HCT116 (cell line): ENCODE measurements around the gene LRRC42. TPM values are rescaled to one million over a fixed set of nuclear protein-coding genes. Genes with fewer than 3 reads are reported as not detected.

Experiments used
- ATAC-seq: fragments of 200-7000 bp; cut with Tn5 transposase; 2 replicates; pipeline ENCODE4 v1.9.1; 2020; ENCODE audit warnings: mild to moderate bottlenecking, moderate library complexity
- BruUV-seq: library from RNA; stranded (reverse); fragments of 400-500 nt; replicated peaks from 2 replicates; lab custom pipeline; 2021; lab: Mats Ljungman, UMichigan
- CTCF ChIA-PET: fragments of 300-600 bp; sonication (Branson Sonifier 250); formaldehyde crosslinking; loops from one replicate; lab custom pipeline; 2021; ENCODE audit warnings: antibody characterized with exemption; lab: Charles Lee
- POLR2A ChIA-PET: fragments of 300-600, 350-600 bp; sonication (Branson Sonifier 250); formaldehyde crosslinking; loops from one replicate; lab custom pipeline; 2021; ENCODE audit warnings: antibody characterized with exemption; lab: Charles Lee
- RAD21 ChIA-PET, 2 experiments: fragments of 300-600 bp; sonication (Branson Sonifier 250); formaldehyde crosslinking; loops; one replicate each; lab custom pipeline; 2023; ENCODE audit warnings: low total read pairs in 2 of 2; ENCODE audit not compliant: uncharacterized antibody in 2 of 2, unreplicated experiment in 2 of 2, low non-redundant PET in 1 of 2; lab: Charles Lee
- DNase-seq: peaks from one replicate; pipeline ENCODE4 v3.0.0-alpha.2; 2010; ENCODE audit warnings: low read depth, low spot score
- H2AFZ ChIP-seq: fragments of 200-600 bp; shearing (Covaris generic), sonication (generic); 2 replicates; pipeline ENCODE4 v1.6.1; 2017; ENCODE audit warnings: low read depth, mixed run types, mixed read lengths, antibody characterized with exemption, low read length; ENCODE audit not compliant: poor library complexity, severe bottlenecking
- H3K27ac ChIP-seq: 2 replicates; pipeline ENCODE4 v1.5.1; 2012; ENCODE audit warnings: low read depth, low read length
- H3K27me3 ChIP-seq: fragments of 200-600 bp; sonication (generic); 2 replicates; pipeline ENCODE4 v1.6.1; 2016; ENCODE audit warnings: mixed run types, low read length, mixed read lengths; ENCODE audit not compliant: insufficient read depth
- H3K36me3 ChIP-seq, 2 experiments: fragments of 200-500 bp in 1 of 2; fragments of 200-600 bp in 1 of 2; sonication (Bioruptor generic) in 1 of 2; sonication (generic) in 1 of 2; 2 replicates each; pipeline versions ENCODE4 v1.5.1 to v1.6.1; 2014 to 2016; ENCODE audit warnings: low read length in 2 of 2, inconsistent platforms in 1 of 2, mixed read lengths in 1 of 2, mixed run types in 1 of 2; ENCODE audit not compliant: insufficient read depth in 2 of 2, control insufficient read depth in 1 of 2
- H3K4me1 ChIP-seq, 2 experiments: fragments of 200-600 bp in 1 of 2; sonication (generic) in 1 of 2; 2 replicates each; pipeline versions ENCODE4 v1.5.1 to v1.6.1; 2012 to 2017; ENCODE audit warnings: low read length in 2 of 2, inconsistent platforms in 1 of 2, mild to moderate bottlenecking in 1 of 2, mixed read lengths in 1 of 2, mixed run types in 1 of 2, moderate library complexity in 1 of 2; ENCODE audit not compliant: insufficient read depth in 2 of 2, control insufficient read depth in 1 of 2
- H3K4me2 ChIP-seq: fragments of 200-600 bp; sonication (generic); 2 replicates; pipeline ENCODE4 v1.6.1; 2017; ENCODE audit warnings: mixed run types, low read length, mixed read lengths
- H3K4me3 ChIP-seq, 2 experiments: fragments of 200-600 bp in 1 of 2; sonication (generic) in 1 of 2; replicated peaks in 1 of 2; 2 replicates each; pipeline ENCODE4 v1.5.1; 2011 to 2016; ENCODE audit warnings: low read length in 2 of 2, control low read depth in 1 of 2, low read depth in 1 of 2, mild to moderate bottlenecking in 1 of 2, mixed read lengths in 1 of 2, mixed run types in 1 of 2
- H3K79me2 ChIP-seq: fragments of 200-600 bp; sonication (generic); 2 replicates; pipeline ENCODE4 v1.6.1; 2017; ENCODE audit warnings: mild to moderate bottlenecking, mixed run types, low read length, moderate library complexity, mixed read lengths; ENCODE audit not compliant: insufficient read depth
- H3K9ac ChIP-seq: fragments of 200-600 bp; sonication (generic); 2 replicates; pipeline ENCODE4 v1.6.1; 2016; ENCODE audit warnings: low read length, mixed read lengths
- H3K9me2 ChIP-seq: fragments of 200-600 bp; sonication (generic), shearing (Covaris generic); 2 replicates; pipeline ENCODE4 v1.6.1; 2017; ENCODE audit warnings: mixed run types, mild to moderate bottlenecking, moderate library complexity; ENCODE audit not compliant: insufficient read depth
- H3K9me3 ChIP-seq, 2 experiments: fragments of 200-500 bp in 1 of 2; fragments of 200-600 bp in 1 of 2; sonication (Bioruptor generic) in 1 of 2; sonication (generic) in 1 of 2; 2 replicates each; pipeline ENCODE4 v1.6.1; 2014 to 2017; ENCODE audit warnings: low read length in 2 of 2, mixed read lengths in 2 of 2, inconsistent platforms in 1 of 2, low read depth in 1 of 2, mild to moderate bottlenecking in 1 of 2, mixed run types in 1 of 2, moderate library complexity in 1 of 2; ENCODE audit not compliant: control insufficient read depth in 1 of 2, insufficient read depth in 1 of 2
- H4K20me1 ChIP-seq: fragments of 200-600 bp; sonication (generic), shearing (Covaris generic); 2 replicates; pipeline ENCODE4 v1.6.1; 2017; ENCODE audit warnings: mixed run types, mild to moderate bottlenecking, moderate library complexity; ENCODE audit not compliant: insufficient read depth
- CEBPB ChIP-seq: IDR thresholded peaks from 2 replicates; pipeline ENCODE4 v1.6.1; 2012; ENCODE audit warnings: low read depth
- EGR1 ChIP-seq: IDR thresholded peaks from 2 replicates; pipeline ENCODE4 v1.6.1; 2012; ENCODE audit warnings: low read depth
- ELF1 ChIP-seq: IDR thresholded peaks from 2 replicates; pipeline ENCODE4 v1.6.1; 2012; ENCODE audit warnings: low read depth, borderline replicate concordance
- FOSL1 ChIP-seq: IDR thresholded peaks from 2 replicates; pipeline ENCODE4 v1.6.1; 2012; ENCODE audit warnings: low read depth
- JUND ChIP-seq: IDR thresholded peaks from 2 replicates; pipeline ENCODE4 v1.6.1; 2012
- POLR2AphosphoS5 ChIP-seq: IDR thresholded peaks from 2 replicates; pipeline ENCODE4 v1.6.1; 2011; ENCODE audit warnings: mild to moderate bottlenecking, low read depth, low read length, moderate library complexity
- RAD21 ChIP-seq: IDR thresholded peaks from 2 replicates; pipeline ENCODE4 v1.6.1; 2012; ENCODE audit warnings: low read depth, mild to moderate bottlenecking
- SRF ChIP-seq: IDR thresholded peaks from 2 replicates; pipeline ENCODE4 v1.6.1; 2012; ENCODE audit warnings: low read depth
- TCF7L2 ChIP-seq: IDR thresholded peaks from 2 replicates; pipeline ENCODE4 v1.7.0; 2011; ENCODE audit warnings: borderline replicate concordance, inconsistent platforms; ENCODE audit not compliant: insufficient read depth, insufficient read length; ENCODE audit errors: extremely low read depth
- YY1 ChIP-seq: IDR thresholded peaks from 2 replicates; pipeline ENCODE4 v1.6.1; 2011; ENCODE audit warnings: low read length, low read depth, moderate library complexity, mild to moderate bottlenecking; ENCODE audit not compliant: insufficient replicate concordance; ENCODE audit errors: extremely low read depth
- ZFX ChIP-seq: fragments of 450-650 bp; IDR thresholded peaks from 2 replicates; pipeline ENCODE4 v1.6.1; 2017
- ZNF274 ChIP-seq: fragments of 200-500 bp; sonication (Bioruptor generic); IDR thresholded peaks from 2 replicates; pipeline ENCODE4 v1.6.1; 2014; ENCODE audit warnings: mild to moderate bottlenecking, low read depth, low read length, inconsistent platforms
- intact Hi-C: fragments of 100-400 bp; cut with micrococcal nuclease; formaldehyde crosslinking; loops from 2 replicates; pipeline ENCODE4 v1.10.0; 2022
- total RNA-seq: library from RNA; stranded (reverse); gene quantifications from one replicate; pipeline ENCODE4 v1.2.1, GENCODE V29; 2021; ENCODE audit not compliant: unreplicated experiment
- TF ChIP-seq, protein P1 (sequence below): IDR thresholded peaks from 2 replicates; pipeline ENCODE4 v1.6.1; 2012
- TF ChIP-seq, protein P2 (sequence below): IDR thresholded peaks from 2 replicates; pipeline ENCODE4 v1.6.1; 2012
- TF ChIP-seq, protein P3 (sequence below): IDR thresholded peaks from 2 replicates; pipeline ENCODE4 v1.6.1; 2011; ENCODE audit warnings: mild to moderate bottlenecking, low read length, moderate library complexity; ENCODE audit not compliant: insufficient replicate concordance; ENCODE audit errors: extremely low read depth
- TF ChIP-seq, protein P4 (sequence below): IDR thresholded peaks from 2 replicates; pipeline ENCODE4 v1.6.1; 2012; ENCODE audit warnings: low read depth

Gene LRRC42
- total RNA-seq, 1 experiment from 2014 or later = 62.5 TPM

DNA sequence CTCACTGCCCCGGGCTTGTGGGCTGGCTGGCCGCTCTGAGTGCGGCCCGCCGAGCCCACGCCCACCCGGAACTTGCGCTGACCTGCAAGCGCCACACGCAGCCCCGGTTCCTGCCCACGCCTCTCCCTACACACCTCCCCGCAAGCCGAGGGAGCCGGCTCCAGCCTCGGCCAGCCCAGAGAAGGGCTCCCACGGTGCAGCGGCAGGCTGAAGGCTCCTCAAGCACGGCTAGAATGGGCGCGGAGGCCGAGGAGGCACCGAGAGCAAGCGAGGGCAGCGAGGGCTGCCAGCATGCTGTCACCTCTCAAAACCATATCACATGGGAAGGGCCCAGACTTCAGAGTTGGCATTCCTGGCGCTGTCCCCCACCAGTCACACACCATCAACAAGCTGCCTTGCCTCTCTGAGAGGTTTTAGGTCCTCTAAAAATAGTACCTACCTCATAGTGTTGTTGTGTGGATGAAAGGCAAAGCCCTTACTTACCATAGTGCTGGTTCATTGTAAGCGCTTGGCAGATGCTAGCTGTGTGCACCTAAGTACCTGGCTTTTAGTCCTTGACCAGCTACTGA lies 58.4 kb downstream of the LRRC42 start (continued):
- TF ChIP-seq TCF7L2 = no peak
- no peak for TF ChIP-seq CEBPB
- TF ChIP-seq ELF1 = no peak

DNA sequence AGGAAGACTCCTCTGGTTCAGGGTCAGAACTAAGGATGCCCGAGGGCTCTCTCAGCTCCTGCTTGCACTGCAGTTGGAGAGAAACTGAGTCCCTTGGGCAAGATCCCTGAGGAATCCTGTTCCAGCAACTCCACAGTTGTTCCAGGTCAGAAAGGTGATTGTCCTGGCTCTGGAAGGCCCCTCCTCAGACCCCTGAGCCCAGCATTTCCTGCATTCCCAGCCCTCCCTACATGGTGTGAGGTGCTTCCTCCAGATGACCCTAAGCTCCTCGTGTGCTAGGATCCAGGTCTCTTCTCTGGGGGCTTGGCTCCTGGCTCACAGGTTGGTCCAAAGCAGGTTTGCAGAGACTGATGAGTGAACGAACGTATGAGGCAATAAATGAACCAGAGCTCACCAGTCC lies 60.4 kb downstream of the LRRC42 start:
- Histone ChIP-seq H3K4me2 (no peak overlapping the region), H3K4me3 (no peak overlapping the region), H3K9me3 (no peaks in the 10 kb centered on the region), H3K36me3 (no peaks in the 10 kb centered on the region), H3K9ac (no peak overlapping the region), H3K27me3 (no peaks in the 10 kb centered on the region), H4K20me1 (no peaks in the 10 kb centered on the region), H2AFZ (no peak overlapping the region), H3K4me1 (no peaks in the 10 kb centered on the region), H3K9me2 (no peaks in the 10 kb centered on the region), H3K79me2 (no peaks in the 10 kb centered on the region), H3K27ac (no peak overlapping the region)
- no TSS peak for BruUV-seq
- POLR2A ChIA-PET = no interaction called here
- TF ChIP-seq JUND (no peak), YY1 (no peak), CEBPB (no peak), POLR2AphosphoS5 (no peak), ZFX (no peak), RAD21 (no peak), FOSL1 (no peak), ZNF274 (no peak), EGR1 (no peak), TCF7L2 (no peak), SRF (no peak)
- TF ChIP-seq, protein P1, sequence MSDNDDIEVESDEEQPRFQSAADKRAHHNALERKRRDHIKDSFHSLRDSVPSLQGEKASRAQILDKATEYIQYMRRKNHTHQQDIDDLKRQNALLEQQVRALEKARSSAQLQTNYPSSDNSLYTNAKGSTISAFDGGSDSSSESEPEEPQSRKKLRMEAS = no peak
- TF ChIP-seq, protein P2, sequence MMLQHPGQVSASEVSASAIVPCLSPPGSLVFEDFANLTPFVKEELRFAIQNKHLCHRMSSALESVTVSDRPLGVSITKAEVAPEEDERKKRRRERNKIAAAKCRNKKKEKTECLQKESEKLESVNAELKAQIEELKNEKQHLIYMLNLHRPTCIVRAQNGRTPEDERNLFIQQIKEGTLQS = no peak
- TF ChIP-seq, protein P3, sequence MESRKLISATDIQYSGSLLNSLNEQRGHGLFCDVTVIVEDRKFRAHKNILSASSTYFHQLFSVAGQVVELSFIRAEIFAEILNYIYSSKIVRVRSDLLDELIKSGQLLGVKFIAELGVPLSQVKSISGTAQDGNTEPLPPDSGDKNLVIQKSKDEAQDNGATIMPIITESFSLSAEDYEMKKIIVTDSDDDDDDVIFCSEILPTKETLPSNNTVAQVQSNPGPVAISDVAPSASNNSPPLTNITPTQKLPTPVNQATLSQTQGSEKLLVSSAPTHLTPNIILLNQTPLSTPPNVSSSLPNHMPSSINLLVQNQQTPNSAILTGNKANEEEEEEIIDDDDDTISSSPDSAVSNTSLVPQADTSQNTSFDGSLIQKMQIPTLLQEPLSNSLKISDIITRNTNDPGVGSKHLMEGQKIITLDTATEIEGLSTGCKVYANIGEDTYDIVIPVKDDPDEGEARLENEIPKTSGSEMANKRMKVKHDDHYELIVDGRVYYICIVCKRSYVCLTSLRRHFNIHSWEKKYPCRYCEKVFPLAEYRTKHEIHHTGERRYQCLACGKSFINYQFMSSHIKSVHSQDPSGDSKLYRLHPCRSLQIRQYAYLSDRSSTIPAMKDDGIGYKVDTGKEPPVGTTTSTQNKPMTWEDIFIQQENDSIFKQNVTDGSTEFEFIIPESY = no peak
- TF ChIP-seq, protein P4, sequence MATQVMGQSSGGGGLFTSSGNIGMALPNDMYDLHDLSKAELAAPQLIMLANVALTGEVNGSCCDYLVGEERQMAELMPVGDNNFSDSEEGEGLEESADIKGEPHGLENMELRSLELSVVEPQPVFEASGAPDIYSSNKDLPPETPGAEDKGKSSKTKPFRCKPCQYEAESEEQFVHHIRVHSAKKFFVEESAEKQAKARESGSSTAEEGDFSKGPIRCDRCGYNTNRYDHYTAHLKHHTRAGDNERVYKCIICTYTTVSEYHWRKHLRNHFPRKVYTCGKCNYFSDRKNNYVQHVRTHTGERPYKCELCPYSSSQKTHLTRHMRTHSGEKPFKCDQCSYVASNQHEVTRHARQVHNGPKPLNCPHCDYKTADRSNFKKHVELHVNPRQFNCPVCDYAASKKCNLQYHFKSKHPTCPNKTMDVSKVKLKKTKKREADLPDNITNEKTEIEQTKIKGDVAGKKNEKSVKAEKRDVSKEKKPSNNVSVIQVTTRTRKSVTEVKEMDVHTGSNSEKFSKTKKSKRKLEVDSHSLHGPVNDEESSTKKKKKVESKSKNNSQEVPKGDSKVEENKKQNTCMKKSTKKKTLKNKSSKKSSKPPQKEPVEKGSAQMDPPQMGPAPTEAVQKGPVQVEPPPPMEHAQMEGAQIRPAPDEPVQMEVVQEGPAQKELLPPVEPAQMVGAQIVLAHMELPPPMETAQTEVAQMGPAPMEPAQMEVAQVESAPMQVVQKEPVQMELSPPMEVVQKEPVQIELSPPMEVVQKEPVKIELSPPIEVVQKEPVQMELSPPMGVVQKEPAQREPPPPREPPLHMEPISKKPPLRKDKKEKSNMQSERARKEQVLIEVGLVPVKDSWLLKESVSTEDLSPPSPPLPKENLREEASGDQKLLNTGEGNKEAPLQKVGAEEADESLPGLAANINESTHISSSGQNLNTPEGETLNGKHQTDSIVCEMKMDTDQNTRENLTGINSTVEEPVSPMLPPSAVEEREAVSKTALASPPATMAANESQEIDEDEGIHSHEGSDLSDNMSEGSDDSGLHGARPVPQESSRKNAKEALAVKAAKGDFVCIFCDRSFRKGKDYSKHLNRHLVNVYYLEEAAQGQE = no peak
- CTCF ChIA-PET = no interaction called here
- DNase-seq (no peak), ATAC-seq (no peak)
- RAD21 ChIA-PET = no interaction called here
- intact Hi-C loops = no loop called here
